Esophagus squamous epithelium (tissue), 4 donors: ENCODE results near the gene WEE2.

Source experiments
- POLR2A ChIP-seq, 4 donors: fragments of 450-650 bp; IDR thresholded peaks; one replicate each; pipeline ENCODE4 v1.6.1; 2017; ENCODE audit warnings: antibody characterized with exemption in 4 of 4, mild to moderate bottlenecking in 4 of 4, moderate library complexity in 3 of 4
- TF ChIP-seq, protein P1 (sequence below), 6 experiments: fragments of 450-650 bp in 4 of 6; fragments of 200-600 bp in 2 of 6; sonication (generic) in 2 of 6; IDR thresholded peaks; one replicate each; pipeline ENCODE4 v1.5.1; 2016 to 2019; ENCODE audit warnings: antibody characterized with exemption in 6 of 6, mild to moderate bottlenecking in 4 of 6, moderate library complexity in 4 of 6

DNA sequence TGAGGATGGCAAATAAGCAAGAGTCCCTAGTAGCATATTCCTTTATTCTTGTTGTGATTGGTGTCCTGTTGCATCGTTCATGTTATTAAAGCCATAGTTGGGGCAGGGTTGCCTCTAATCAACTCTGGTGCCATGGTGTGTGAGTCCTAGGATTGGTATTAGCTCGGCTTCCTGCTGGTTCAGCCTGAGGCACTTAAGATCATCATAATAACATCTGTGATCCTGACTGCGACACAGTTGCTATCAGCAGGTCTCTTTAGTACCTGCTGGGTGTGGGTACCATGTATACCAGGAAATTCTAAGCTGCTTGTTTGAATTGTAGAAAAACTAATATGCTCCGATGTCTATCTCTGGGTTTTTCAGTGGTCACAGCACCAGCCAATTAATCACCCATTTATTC, 1.6 kb downstream of the WEE2 start:
- TF ChIP-seq, protein P1, sequence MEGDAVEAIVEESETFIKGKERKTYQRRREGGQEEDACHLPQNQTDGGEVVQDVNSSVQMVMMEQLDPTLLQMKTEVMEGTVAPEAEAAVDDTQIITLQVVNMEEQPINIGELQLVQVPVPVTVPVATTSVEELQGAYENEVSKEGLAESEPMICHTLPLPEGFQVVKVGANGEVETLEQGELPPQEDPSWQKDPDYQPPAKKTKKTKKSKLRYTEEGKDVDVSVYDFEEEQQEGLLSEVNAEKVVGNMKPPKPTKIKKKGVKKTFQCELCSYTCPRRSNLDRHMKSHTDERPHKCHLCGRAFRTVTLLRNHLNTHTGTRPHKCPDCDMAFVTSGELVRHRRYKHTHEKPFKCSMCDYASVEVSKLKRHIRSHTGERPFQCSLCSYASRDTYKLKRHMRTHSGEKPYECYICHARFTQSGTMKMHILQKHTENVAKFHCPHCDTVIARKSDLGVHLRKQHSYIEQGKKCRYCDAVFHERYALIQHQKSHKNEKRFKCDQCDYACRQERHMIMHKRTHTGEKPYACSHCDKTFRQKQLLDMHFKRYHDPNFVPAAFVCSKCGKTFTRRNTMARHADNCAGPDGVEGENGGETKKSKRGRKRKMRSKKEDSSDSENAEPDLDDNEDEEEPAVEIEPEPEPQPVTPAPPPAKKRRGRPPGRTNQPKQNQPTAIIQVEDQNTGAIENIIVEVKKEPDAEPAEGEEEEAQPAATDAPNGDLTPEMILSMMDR (IDR thresholded peaks at IDR 0.05) = no peak
- TF ChIP-seq POLR2A (IDR thresholded peaks at IDR 0.05) = no peak
